Right atrium auricular region (tissue), 2 donors: ENCODE measurements around the gene ASCC2. TPM values are rescaled to one million over a fixed set of nuclear protein-coding genes. Genes with fewer than 3 reads are reported as not detected.
A peak's percentile ranks its signal among the peaks of the same experiment; 100 is the strongest.

ENCODE experiments used
- DNase-seq: peaks from one replicate; pipeline ENCODE4 v3.0.0-alpha.2; 2019; ENCODE audit warnings: low spot score
- H3K27ac ChIP-seq, 2 donors: fragments of 200-600 bp; sonication (generic); 1 replicate in 1 of 2; 2 replicates in 1 of 2; pipeline ENCODE4 v1.5.1; 2016 to 2019
- H3K27me3 ChIP-seq, 2 donors: fragments of 200-600 bp; sonication (generic); one replicate each; pipeline versions ENCODE4 v1.5.1 to v1.6.0; 2017 to 2019
- H3K36me3 ChIP-seq: fragments of 200-600 bp; sonication (generic); one replicate; pipeline ENCODE4 v1.5.1; 2016
- H3K4me1 ChIP-seq, 2 donors: fragments of 200-600 bp; sonication (generic); one replicate each; pipeline versions ENCODE4 v1.5.1 to v1.6.0; 2017 to 2019
- H3K4me3 ChIP-seq, 2 donors: fragments of 200-600 bp; sonication (generic); 1 replicate in 1 of 2; 2 replicates in 1 of 2; pipeline ENCODE4 v1.5.1; 2017 to 2019; ENCODE audit warnings: mild to moderate bottlenecking in 1 of 2, moderate library complexity in 1 of 2
- H3K9me3 ChIP-seq, 2 donors: fragments of 200-600 bp; sonication (generic); one replicate each; pipeline ENCODE4 v1.5.1; 2019
- CTCF ChIP-seq, 2 donors: fragments of 200-600 bp; sonication (generic); IDR thresholded peaks; one replicate each; pipeline ENCODE4 v1.5.1; 2019; ENCODE audit warnings: antibody characterized with exemption in 2 of 2
- total RNA-seq, 2 donors: library from RNA; depleted of rRNA; stranded (reverse); fragments of >200 nt; gene quantifications; one replicate each; pipeline ENCODE4 v1.1.0, GENCODE V29; 2016

The ASCC2 gene
- total RNA-seq, 2 donors from 2014 or later, result 24.3 to 37.5 TPM

GRCh38 chr22:29780748-29781676 lies 57.1 kb downstream of the ASCC2 start:
- TF ChIP-seq CTCF (IDR thresholded peaks at IDR 0.05), result no peak
- no peak for DNase-seq

GRCh38 chr22:29780220-29780619 lies 57.9 kb downstream of the ASCC2 start:
- Histone ChIP-seq H3K27ac (peak overlapping the region; percentile 70 to 81), H3K9me3 (no peaks in the 10 kb centered on the region), H3K4me1 (peaks cover 0 to 50% of the 10 kb centered on the region in 2 donors), H3K4me3 (no peak overlapping the region), H3K27me3 (no peaks in the 10 kb centered on the region), H3K36me3 (no peaks in the 10 kb centered on the region)
- TF ChIP-seq CTCF (IDR thresholded peaks at IDR 0.05), result no peak
- DNase-seq, result no peak

More at GRCh38 chr22:29780748-29781676, 57.1 kb downstream of the ASCC2 start:
- Histone ChIP-seq H3K36me3 (no peaks in the 10 kb centered on the region), H3K27me3 (no peaks in the 10 kb centered on the region), H3K4me1 (peaks cover 0 to 51% of the 10 kb centered on the region in 2 donors), H3K27ac (peak overlapping the region; percentile 70 to 81), H3K4me3 (no peak overlapping the region), H3K9me3 (no peaks in the 10 kb centered on the region)

- no peak for TF ChIP-seq CTCF (IDR thresholded peaks at IDR 0.05)
- Histone ChIP-seq H3K27ac (peak overlapping the region; percentile 27 to 56), H3K4me1 (peaks cover 0 to 19% of the 10 kb centered on the region in 2 donors), H3K27me3 (no peaks in the 10 kb centered on the region), H3K36me3 (peaks cover 23% of the 10 kb centered on the region), H3K9me3 (no peaks in the 10 kb centered on the region), H3K4me3 (no peak overlapping the region)
- DNase-seq, result no peak
Observed at GRCh38 chr22:29773233-29773632, 64.8 kb downstream of the ASCC2 start.

GRCh38 chr22:29772170-29772641 lies 65.9 kb downstream of the ASCC2 start:
- H3K4me1 ChIP-seq, result peaks cover 0 to 25% of the 10 kb centered on the region in 2 donors
- no peak overlapping the region for H3K4me3 ChIP-seq
- H3K27ac ChIP-seq, result peak overlapping the region in 1 of 2 donors; percentile 56

GRCh38 chr22:29769723-29770321 lies 68.3 kb downstream of the ASCC2 start:
- H3K27me3 ChIP-seq, result no peaks in the 10 kb centered on the region
- H3K27ac ChIP-seq, result no peak overlapping the region
- no peak for DNase-seq
- peaks cover 23% of the 10 kb centered on the region for H3K36me3 ChIP-seq
- no peak overlapping the region for H3K4me3 ChIP-seq
- H3K9me3 ChIP-seq, result no peaks in the 10 kb centered on the region
- TF ChIP-seq CTCF (IDR thresholded peaks at IDR 0.05), result no peak
- H3K4me1 ChIP-seq, result peaks cover 0 to 36% of the 10 kb centered on the region in 2 donors

More at GRCh38 chr22:29772170-29772641, 65.9 kb downstream of the ASCC2 start:
- Histone ChIP-seq H3K36me3 (peaks cover 23% of the 10 kb centered on the region), H3K9me3 (no peaks in the 10 kb centered on the region), H3K27me3 (no peaks in the 10 kb centered on the region)
- no peak for DNase-seq
- peak in 1 of 2 donors; percentile 48 for TF ChIP-seq CTCF (IDR thresholded peaks at IDR 0.05)
